GM12872 (cell line): ENCODE data around the gene PDHX.
A peak's percentile ranks its signal among the peaks of the same experiment; 100 is the strongest.

Experiments
- TF ChIP-seq, protein P1 (sequence below): IDR thresholded peaks from 3 replicates; pipeline ENCODE4 v1.5.1; 2011; ENCODE audit warnings: low read depth, mild to moderate bottlenecking, low read length, moderate library complexity; ENCODE audit not compliant: insufficient read depth

Gene PDHX

DNA sequence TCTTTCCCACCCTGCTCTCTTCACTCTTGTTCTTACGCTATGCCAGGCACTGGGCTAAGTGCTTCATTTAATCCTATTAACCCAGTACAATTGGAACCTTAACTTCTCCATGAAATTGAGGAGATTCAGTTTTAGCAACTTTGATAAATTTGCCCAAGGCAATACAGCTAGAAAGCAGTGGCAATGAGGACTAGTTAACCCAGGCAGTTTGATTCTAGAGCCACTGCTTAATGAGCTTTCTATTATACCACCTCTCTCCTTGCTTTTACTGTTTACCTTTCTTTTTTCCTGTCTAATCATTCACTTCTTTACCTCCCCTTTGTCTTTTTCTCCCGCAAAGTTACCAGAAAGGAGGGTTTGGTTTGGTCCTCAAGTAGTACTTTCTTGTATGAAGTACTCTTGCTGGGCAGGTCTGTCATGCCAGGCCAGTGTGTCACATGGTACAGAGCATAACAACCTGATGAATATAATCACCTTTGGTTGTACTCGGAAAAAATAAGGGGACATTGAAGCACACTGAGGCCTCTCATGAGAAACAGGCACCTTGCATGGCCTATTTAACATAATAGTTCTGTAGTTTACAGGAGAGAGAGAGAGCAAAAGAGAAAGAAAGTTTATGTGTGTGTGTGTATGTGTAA is 70.6 kb downstream of the PDHX start:
- TF ChIP-seq, protein P1, sequence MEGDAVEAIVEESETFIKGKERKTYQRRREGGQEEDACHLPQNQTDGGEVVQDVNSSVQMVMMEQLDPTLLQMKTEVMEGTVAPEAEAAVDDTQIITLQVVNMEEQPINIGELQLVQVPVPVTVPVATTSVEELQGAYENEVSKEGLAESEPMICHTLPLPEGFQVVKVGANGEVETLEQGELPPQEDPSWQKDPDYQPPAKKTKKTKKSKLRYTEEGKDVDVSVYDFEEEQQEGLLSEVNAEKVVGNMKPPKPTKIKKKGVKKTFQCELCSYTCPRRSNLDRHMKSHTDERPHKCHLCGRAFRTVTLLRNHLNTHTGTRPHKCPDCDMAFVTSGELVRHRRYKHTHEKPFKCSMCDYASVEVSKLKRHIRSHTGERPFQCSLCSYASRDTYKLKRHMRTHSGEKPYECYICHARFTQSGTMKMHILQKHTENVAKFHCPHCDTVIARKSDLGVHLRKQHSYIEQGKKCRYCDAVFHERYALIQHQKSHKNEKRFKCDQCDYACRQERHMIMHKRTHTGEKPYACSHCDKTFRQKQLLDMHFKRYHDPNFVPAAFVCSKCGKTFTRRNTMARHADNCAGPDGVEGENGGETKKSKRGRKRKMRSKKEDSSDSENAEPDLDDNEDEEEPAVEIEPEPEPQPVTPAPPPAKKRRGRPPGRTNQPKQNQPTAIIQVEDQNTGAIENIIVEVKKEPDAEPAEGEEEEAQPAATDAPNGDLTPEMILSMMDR: no peak

DNA sequence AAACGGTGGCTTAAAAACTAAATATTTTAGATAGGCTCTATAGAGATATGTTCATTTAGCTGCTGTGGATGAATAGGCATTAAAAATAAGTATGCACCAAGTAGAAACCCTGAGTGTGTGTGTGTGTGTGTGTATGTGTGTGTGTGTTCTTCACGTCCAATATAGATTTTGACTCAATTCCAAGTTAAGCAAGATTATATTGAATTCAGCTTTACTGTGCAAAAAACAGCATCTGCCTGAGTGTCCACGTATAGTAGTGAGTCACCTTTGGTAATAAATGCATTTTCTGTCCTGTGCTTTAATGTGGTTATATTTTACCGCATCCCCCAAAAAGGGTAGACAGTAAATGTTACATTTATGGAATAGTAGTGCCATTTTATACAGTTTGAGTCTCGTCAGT is 71.2 kb downstream of the PDHX start:
- TF ChIP-seq, protein P1: no peak

DNA sequence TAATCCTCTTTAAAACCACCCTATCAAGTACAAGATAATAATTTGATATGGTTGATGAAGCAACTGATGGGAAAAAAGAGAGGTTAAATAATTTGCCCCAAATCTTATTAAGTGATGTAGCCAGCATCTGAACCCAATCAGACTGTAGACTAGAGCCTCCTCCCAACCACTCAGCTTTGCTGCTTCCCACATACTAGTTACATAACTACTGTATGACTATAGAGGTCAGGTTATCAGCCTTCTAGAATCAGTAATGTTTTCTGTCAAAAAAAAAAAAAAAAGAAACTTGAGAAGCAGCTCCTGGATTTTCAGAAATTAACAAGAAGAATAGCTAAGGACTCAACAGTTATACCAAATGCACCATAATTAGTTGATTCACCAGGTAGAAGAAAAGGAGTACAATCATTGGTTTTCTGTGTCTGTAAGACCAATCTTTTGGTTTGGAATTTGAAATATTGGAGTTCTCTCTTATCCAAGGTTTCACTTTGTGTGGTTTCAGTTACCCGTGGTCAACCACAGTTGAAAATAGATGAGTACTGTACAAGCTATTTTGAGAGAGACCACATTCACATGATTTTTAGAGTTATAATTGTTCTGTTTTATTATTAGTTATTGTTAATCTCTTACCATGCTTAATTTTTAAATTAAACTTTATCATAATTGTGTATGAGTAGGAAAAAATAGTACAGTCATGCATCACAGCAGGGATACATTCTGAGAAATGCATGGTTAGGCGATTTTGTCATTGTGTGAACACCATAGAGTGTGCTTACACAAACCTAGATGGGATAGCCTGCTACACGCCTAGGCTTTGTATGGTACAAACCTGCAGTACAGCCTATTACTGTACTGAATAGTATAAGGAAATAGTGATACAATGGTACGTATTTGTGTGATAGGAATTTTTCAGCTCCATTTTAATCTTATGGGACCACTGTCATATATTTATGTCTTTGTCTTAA is 72.2 kb downstream of the PDHX start:
- TF ChIP-seq, protein P1: no peak

DNA sequence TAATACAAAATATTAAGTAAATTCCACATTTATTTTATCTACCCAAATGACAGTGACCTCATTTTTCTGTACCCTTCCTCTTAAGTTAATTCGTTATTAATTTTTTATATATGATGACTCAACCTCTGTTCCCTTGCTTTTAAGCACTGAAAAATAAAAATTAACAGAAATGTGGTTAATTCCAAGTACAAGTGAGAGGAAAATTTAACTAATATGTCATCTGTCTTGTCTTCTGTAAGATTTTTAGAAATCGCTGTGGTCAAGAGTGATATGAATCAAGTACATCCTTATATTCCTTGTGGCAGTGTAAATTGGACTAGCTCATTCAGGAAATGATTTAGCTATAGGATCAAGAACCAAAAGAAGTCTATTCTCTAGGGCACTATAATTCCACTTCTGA is 74.5 kb downstream of the PDHX start:
- TF ChIP-seq, protein P1: no peak

DNA sequence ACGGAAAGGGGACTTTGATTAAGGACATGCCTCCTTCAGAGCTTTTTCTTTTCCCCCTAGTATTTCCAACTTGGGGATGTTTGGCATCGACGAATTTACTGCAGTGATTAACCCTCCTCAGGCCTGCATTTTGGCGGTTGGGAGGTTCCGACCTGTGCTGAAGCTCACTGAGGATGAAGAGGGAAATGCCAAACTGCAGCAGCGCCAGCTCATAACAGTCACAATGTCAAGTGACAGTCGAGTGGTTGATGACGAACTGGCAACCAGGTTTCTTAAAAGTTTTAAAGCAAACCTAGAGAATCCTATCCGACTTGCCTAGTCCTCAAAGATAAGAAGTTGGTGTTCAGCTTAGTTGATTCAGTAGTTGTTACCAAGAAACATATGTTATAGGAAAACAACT is 78.4 kb downstream of the PDHX start:
- TF ChIP-seq, protein P1: no peak

DNA sequence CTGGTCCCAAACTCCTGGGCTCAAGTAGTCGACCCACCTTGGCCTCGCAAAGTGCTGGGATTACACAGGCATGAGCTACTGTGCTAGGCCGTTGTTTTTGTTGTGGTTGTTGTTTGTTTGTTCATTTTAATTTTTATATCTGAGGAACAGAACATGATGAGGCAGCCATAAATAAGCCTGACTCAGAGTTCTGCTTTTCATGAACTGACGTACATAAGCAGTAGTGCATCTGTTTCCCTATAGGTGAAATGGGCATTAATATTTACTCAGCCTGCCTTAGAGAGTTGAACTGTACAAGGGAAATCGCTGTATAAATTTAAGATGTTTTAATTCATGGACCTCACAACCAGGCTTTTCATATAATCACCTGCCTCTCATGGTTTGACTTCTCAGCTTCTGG is 80.5 kb downstream of the PDHX start:
- TF ChIP-seq, protein P1: no peak

DNA sequence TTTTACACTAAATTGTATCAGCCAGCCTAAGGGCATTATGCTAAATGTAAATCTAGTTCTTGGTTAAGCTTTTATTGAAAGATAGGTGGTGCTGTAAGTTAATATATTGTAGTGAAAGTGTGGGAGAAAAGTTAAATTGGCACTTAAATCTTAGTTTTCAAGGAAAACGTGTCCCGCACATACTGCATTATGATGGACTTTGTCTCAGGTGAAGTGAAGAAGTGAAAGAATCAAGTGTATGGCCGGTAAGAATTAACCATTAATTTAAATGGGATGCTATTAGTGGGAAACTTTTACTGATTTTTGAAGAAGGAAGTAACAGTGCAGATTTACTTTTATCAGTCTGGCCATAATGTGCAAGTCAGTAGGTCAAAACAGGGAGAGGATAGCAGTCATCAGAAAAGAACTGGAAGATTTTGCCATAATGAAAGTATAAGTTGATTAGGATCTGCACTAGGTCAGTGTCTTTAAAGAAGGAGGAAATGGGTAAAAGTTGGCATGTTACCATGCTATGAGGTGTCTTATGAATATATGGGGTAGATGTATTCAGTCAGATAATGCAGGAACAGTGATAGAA is 81.6 kb downstream of the PDHX start:
- TF ChIP-seq, protein P1: peak; percentile 19; the same call in 1 of the 3 replicates
